HCT116 (cell line): ENCODE measurements around the gene CFAP410.

ENCODE experiments used
- POLR2A ChIP-seq: IDR thresholded peaks from 2 replicates; pipeline ENCODE4 v1.7.0; 2011; ENCODE audit warnings: borderline replicate concordance; ENCODE audit not compliant: insufficient read depth, insufficient read length; ENCODE audit errors: extremely low read depth
- TF ChIP-seq, protein P1 (sequence below), 3 experiments: fragments of 200-600 bp in 1 of 3; sonication (generic) in 1 of 3; IDR thresholded peaks in 2 of 3; conservative IDR thresholded peaks in 1 of 3; 2 replicates each; pipeline ENCODE4 v1.5.1; 2012 to 2017; ENCODE audit warnings: low read depth in 2 of 3, low read length in 2 of 3, antibody characterized with exemption in 1 of 3, borderline replicate concordance in 1 of 3, control low read depth in 1 of 3, mild to moderate bottlenecking in 1 of 3, mixed read lengths in 1 of 3, mixed run types in 1 of 3, moderate library complexity in 1 of 3; ENCODE audit not compliant: insufficient read depth in 1 of 3

DNA sequence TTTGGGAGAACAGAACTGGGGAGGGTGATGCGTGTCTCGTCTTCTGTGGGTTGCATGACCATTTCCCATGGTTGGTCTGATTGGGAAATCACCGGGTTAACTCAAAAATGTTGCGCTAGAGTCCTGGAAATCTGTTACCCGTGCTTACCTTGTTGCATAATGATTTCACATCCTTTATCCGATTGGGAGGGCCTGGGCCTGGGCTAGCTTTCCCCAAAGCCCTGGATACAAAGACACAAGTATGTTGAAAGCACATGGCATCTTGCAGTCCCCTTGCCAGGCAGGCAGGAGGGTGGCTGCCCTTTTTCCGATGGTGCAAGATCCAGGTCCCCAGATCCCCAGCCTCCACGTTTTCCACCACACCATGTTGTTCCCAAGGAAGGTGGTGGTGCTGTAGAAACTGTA, 14.8 kb upstream of the CFAP410 start:
- TF ChIP-seq, protein P1, sequence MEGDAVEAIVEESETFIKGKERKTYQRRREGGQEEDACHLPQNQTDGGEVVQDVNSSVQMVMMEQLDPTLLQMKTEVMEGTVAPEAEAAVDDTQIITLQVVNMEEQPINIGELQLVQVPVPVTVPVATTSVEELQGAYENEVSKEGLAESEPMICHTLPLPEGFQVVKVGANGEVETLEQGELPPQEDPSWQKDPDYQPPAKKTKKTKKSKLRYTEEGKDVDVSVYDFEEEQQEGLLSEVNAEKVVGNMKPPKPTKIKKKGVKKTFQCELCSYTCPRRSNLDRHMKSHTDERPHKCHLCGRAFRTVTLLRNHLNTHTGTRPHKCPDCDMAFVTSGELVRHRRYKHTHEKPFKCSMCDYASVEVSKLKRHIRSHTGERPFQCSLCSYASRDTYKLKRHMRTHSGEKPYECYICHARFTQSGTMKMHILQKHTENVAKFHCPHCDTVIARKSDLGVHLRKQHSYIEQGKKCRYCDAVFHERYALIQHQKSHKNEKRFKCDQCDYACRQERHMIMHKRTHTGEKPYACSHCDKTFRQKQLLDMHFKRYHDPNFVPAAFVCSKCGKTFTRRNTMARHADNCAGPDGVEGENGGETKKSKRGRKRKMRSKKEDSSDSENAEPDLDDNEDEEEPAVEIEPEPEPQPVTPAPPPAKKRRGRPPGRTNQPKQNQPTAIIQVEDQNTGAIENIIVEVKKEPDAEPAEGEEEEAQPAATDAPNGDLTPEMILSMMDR (IDR thresholded peaks at IDR 0.05 in 2 of 3, conservative IDR thresholded peaks at IDR 0.05 in 1 of 3; ENCODE audit: borderline replicate concordance in 1 of 3, insufficient read depth in 1 of 3, low read depth in 2 of 3, low read length in 2 of 3) = no peak
- no peak for TF ChIP-seq POLR2A
